ENCODE measurements around the gene DYDC1. TPM values are rescaled to one million over a fixed set of nuclear protein-coding genes. Genes with fewer than 3 reads are reported as not detected.
"Not testable (repeated sequence)": the region's sequence is repeated elsewhere in the genome, so short reads cannot be mapped to it uniquely, and the experiment has no call there.

Gene DYDC1
- total RNA-seq, 4 donors from 2014 or later = not detected

DNA sequence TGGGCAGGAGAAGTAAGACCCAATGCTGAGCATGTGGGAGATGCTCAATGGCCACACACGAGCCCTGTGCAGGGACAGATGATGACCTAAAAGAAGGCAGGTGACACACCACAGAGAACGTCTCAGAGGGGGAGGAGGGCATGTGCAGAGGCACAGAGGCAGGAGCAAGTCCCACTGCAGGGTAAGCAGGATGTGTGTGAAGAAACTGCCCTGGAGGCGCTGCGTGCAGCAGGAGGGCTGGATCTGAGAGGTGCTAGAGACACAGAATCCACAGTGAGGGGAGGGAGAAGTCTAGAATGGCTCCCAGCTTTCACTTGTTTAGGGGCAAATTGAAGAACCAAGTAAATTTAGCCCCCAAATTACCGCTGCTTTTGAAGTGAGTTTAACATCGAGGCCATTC is 14.9 kb upstream of the DYDC1 start:
- DNase-seq = no peak
- WGBS, 2 donors = 73 to 87% methylated on average over 5 to 6 of the region's 6 CpGs
- no peak for TF ChIP-seq POLR2A (IDR thresholded peaks at IDR 0.05)
- TF ChIP-seq, protein P1, sequence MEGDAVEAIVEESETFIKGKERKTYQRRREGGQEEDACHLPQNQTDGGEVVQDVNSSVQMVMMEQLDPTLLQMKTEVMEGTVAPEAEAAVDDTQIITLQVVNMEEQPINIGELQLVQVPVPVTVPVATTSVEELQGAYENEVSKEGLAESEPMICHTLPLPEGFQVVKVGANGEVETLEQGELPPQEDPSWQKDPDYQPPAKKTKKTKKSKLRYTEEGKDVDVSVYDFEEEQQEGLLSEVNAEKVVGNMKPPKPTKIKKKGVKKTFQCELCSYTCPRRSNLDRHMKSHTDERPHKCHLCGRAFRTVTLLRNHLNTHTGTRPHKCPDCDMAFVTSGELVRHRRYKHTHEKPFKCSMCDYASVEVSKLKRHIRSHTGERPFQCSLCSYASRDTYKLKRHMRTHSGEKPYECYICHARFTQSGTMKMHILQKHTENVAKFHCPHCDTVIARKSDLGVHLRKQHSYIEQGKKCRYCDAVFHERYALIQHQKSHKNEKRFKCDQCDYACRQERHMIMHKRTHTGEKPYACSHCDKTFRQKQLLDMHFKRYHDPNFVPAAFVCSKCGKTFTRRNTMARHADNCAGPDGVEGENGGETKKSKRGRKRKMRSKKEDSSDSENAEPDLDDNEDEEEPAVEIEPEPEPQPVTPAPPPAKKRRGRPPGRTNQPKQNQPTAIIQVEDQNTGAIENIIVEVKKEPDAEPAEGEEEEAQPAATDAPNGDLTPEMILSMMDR (IDR thresholded peaks at IDR 0.05) = no peak
- Histone ChIP-seq H3K36me3 (no peaks in the 10 kb centered on the region), H3K4me1 (no peaks in the 10 kb centered on the region), H3K27ac (no peak overlapping the region), H3K27me3 (no peaks in the 10 kb centered on the region), H3K4me3 (no peak overlapping the region), H3K9me3 (peaks cover 0 to 18% (median 5%) of the 10 kb centered on the region in 3 donors)
- intact Hi-C loops (cut with DNase I) = no loop called here

DNA sequence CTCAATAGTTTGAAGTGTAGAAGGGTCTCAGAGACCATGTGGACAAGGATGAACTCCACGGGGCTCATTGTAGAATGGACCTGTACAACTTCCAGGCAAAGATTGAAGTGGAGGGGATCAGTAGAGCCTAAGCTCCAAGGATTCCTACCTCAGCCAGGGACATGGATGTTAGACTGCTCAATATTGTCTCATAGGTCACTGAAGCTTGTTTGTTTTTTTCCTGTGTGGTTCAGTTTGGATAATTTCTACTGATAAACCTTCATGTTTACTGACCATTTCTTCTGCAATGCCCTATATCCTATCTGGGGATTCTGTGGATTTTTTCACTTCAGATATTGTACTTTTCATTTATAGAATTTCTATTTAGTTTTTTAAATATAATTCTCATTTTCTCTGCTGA is 9.0 kb upstream of the DYDC1 start:
- no peaks in the 10 kb centered on the region for H3K4me1 ChIP-seq
- H3K4me3 ChIP-seq = no peak overlapping the region
- no peaks in the 10 kb centered on the region for H3K36me3 ChIP-seq
- 0 to 33% methylated on average over 1 of the region's 1 CpG for WGBS, 2 donors
- H3K27ac ChIP-seq = no peak overlapping the region
- no peak for DNase-seq
- intact Hi-C loops (cut with DNase I) = no loop called here
- no peaks in the 10 kb centered on the region for H3K27me3 ChIP-seq
- TF ChIP-seq POLR2A (IDR thresholded peaks at IDR 0.05) = no peak
- TF ChIP-seq, protein P1 (IDR thresholded peaks at IDR 0.05) = no peak
- peaks cover 0 to 22% (median 6%) of the 10 kb centered on the region in 3 donors for H3K9me3 ChIP-seq

DNA sequence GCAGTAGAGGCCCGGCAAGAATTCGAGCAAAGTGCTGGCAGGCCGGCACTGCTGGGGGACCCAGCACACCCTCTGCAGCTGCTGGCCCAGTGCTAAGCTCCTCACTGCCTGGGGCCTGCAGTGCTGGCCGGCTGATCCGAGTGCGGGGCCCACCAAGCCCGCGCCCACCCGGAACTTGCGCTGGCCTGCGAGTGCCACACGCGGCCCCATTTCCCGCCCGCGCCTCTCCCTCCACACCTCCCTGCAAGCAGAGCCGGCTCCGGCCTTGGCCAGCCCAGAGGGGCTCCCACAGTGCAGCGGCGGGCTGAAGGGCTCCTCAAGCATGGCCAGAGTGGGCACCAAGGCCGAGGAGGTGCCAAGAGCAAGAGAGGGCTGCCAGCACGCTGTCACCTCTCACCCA is 3.1 kb upstream of the DYDC1 start:
- DNase-seq = no peak
- Histone ChIP-seq H3K36me3 (no peaks in the 10 kb centered on the region), H3K27me3 (peaks cover 0 to 33% (median 0%) of the 10 kb centered on the region in 4 donors), H3K4me3 (no peak overlapping the region), H3K4me1 (peaks cover 15 to 18% (median 16%) of the 10 kb centered on the region in 3 donors), H3K9me3 (no peaks in the 10 kb centered on the region), H3K27ac (no peak overlapping the region)
- WGBS, 2 donors = 75 to 98% methylated on average over 2 to 11 of the region's 22 CpGs
- intact Hi-C loops (cut with DNase I) = no loop called here
- TF ChIP-seq, protein P1 (IDR thresholded peaks at IDR 0.05) = no peak
- no peak for TF ChIP-seq POLR2A (IDR thresholded peaks at IDR 0.05)

DNA sequence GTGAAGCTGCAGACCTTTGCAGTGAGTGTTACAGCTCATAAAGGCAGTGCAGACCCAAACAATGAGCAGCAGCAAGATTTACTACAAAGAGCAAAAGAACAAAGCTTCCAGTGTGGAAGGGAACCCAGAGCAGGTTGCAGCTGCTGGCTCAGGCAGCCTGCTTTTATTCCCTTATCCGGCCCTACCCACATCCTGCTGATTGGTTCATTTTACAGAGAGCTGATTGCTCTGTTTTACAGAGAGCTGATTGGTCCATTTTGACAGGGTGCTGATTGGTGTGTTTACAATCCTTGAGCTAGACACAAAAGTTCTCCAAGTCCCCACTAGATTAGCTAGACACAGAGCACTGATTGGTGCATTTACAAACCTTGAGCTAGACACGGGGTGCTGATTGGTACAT is 2.4 kb upstream of the DYDC1 start:
- intact Hi-C loops (cut with DNase I); H3K36me3 ChIP-seq; DNase-seq; H3K27ac ChIP-seq; H3K9me3 ChIP-seq; H3K4me3 ChIP-seq: not testable (repeated sequence)
- Histone ChIP-seq H3K27me3 (peaks cover 0 to 37% (median 0%) of the 10 kb centered on the region in 4 donors), H3K4me1 (peaks cover 15 to 18% (median 16%) of the 10 kb centered on the region in 3 donors)
- 0 to 43% methylated on average over 1 to 2 of the region's 2 CpGs for WGBS, 2 donors

DNA sequence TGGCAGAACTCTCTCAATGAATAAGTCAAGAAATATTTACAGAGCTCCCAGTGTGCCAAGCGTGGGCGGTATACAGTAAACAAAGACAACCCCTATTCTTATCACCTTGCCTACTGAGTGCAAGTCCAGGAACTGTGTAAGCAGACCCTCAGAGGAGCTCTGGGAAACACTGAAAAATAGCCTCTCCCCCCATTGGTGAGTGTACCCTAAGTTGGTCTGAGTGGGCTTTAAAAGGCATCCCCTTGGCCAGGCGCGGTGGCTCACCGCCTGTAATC is 1.2 kb upstream of the DYDC1 start:
- H3K4me3 ChIP-seq = no peak overlapping the region
- intact Hi-C loops (cut with DNase I) = no loop called here
- 69 to 92% methylated on average over 2 to 4 of the region's 5 CpGs for WGBS, 2 donors

More for the DNA sequence above, 1.2 kb upstream of the DYDC1 start:
- Histone ChIP-seq H3K36me3 (no peaks in the 10 kb centered on the region), H3K27me3 (peaks cover 0 to 44% (median 0%) of the 10 kb centered on the region in 4 donors), H3K9me3 (no peaks in the 10 kb centered on the region), H3K27ac (no peak overlapping the region), H3K4me1 (peaks cover 15 to 18% (median 16%) of the 10 kb centered on the region in 3 donors)
- TF ChIP-seq, protein P1 (IDR thresholded peaks at IDR 0.05) = no peak
- TF ChIP-seq POLR2A (IDR thresholded peaks at IDR 0.05) = no peak
- DNase-seq = no peak
